ENCODE results near the gene CACNA1D.

CACNA1D gene

GRCh38 chr3:53768478-53769459, 274.4 kb downstream of the CACNA1D start:
- no peak for DNase-seq
- intact Hi-C loops (cut with DNase I), result no loop called here

- intact Hi-C loops (cut with DNase I), result no loop called here
- DNase-seq, result no peak
Observed at GRCh38 chr3:53772562-53772961, 278.2 kb downstream of the CACNA1D start.

GRCh38 chr3:53773021-53773436, 278.6 kb downstream of the CACNA1D start:
- intact Hi-C loops (cut with DNase I), result no loop called here
- no peak for DNase-seq

DNA sequence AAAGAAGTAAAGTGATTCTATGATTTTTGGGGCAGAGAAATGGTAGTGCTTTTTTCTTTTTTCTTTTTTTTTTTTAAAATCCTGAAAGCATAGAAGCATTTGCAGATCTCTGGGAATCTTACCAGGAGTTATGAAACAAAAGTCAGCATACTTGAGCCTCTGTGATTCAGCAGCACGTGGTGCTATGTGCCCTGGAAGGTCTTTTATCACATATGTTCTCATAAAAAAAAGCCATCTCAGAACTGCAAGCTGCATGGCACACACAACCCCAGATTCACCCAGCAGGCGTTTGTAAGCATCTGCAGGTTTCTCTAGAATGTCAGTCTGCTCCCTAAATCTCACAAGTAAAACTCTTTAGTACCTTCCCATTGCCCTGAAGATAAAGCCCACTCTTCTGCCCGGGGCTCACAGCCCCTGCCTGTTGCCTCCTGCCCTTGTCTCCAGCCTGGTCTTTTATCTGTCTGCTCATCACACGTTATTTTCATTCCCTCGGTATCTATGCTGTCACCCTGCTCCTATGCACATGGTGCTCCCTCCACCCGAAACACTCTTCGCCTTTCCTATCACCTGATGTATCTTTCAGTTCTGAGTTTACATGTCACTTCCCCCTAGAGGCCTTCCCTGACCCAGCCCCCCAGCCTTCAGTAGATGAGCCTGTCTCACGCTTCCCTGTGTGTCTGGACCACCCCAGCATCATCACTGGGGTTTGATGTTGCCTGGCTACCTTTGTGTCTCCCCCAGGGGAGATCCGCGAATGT, 279.4 kb downstream of the CACNA1D start:
- intact Hi-C loops (cut with DNase I), result no loop called here
- DNase-seq, result peak in 3 of 10 donors; percentile 24 to 41 (median 24)

DNA sequence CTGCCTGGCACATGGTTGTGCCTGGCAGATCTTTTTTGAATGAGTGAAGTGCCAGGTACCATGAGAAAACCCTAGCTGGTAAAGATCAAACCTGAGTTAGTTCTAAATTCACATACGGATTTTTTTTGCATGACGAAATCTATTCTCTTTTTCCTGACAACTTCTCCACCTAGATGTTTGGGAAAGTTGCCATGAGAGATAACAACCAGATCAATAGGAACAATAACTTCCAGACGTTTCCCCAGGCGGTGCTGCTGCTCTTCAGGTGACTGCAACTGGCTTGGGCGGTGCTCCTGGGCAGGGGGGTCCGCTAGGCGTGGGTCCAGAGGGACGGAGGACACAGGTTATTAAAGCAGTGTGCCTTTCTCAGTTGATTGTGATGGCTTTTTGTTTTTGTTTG, 280.0 kb downstream of the CACNA1D start:
- DNase-seq, result no peak
- intact Hi-C loops (cut with DNase I), result no loop called here

DNA sequence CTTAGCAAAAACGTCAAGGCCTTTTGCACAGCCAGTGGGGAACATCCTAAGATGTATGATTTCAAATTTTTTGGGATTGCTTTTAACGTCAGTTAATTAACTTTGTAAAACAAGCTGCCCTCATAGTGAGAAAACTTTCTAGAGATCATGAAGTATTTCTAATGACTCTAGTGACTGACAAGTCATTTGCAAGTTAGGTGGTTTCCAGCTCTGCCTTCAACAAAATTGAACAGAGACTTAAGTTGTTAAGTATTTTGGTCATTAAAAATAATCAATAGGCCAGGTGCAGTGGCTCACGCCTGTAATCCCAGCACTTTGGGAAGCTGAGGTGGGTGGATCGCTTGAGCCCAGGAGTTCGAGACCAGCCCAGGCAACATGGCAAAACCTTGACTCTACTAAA, 280.6 kb downstream of the CACNA1D start:
- no peak for DNase-seq
- intact Hi-C loops (cut with DNase I), result no loop called here

DNA sequence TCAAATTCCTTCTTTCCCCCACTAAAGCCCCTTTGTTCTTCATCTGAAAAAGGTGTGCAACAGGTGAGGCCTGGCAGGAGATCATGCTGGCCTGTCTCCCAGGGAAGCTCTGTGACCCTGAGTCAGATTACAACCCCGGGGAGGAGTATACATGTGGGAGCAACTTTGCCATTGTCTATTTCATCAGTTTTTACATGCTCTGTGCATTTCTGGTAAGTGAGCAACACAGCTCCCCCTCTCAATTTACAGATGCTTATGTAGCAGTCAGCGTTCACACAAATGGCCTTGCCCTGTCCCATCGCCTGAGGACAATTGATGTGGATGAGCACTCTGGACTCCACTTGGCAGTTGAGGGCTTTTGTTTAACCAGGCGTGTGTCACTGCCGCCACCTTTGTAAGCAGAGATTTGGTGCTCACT, 281.4 kb downstream of the CACNA1D start:
- intact Hi-C loops (cut with DNase I), result no loop called here

DNA sequence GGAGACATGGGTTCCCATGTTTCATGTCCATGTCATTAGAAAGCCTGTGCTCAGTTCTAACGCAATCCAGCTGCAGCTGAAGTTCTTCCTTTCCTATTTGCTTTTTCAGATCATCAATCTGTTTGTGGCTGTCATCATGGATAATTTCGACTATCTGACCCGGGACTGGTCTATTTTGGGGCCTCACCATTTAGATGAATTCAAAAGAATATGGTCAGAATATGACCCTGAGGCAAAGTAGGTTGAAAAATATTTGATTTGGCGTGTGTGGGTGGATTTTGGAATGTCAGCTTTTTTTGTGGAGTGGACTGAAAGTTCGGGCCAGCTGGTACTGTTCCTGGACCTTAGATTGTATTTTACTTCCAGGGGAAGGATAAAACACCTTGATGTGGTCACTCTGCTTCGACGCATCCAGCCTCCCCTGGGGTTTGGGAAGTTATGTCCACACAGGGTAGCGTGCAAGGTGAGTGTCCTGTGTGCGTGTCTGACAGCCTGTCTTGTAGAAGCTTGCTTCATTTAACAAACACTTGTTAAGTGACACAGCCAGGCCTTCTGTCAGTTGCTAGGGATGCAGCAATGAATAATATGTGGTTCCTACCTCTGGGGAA, 282.2 kb downstream of the CACNA1D start:
- no peak for DNase-seq
- intact Hi-C loops (cut with DNase I), result no loop called here

More for the DNA sequence above, 281.4 kb downstream of the CACNA1D start:
- no peak for DNase-seq

GRCh38 chr3:53777468-53777867, 283.1 kb downstream of the CACNA1D start:
- DNase-seq, result no peak
- intact Hi-C loops (cut with DNase I), result no loop called here

DNA sequence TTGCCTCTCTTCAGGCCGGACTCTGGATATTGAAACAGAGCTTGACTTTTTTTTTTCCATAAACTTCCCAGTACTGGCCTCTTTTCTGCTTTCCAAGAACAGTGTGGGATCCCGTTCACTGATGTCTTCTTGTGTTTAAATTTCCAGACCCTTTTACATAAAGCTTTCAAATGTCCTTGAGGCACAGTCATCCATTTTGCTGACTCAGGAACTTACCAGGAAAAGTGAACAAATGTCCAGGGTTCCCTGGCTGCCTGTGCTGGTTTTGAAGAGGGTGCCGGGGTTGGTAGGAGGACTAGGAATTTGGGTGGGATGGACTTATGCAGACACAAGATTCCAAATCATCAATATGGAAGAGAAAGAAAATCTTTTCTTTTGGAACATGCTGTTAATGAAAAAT, 283.7 kb downstream of the CACNA1D start:
- no peak for DNase-seq
- intact Hi-C loops (cut with DNase I), result no loop called here

DNA sequence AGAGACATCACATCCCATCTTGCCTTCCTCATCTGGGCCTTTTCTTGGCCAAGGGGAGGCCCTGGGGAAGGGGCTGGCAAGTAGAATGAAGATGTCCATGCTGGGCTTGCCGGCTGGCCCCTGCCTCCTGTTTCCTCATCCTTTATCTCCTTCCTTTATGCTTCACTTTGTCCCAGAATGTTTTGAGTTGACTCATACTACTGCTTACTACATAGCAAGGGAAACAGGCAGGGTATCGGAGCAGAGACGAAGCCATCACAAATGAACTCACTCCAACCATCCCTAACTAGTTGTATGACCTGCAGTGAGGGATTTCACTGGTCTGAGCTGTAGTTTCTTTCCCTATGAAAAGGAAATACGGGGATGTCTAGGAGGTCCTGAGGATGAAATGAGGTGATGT, 285.8 kb downstream of the CACNA1D start:
- peak in 1 of 10 donors; percentile 12 for DNase-seq
- intact Hi-C loops (cut with DNase I), result no loop called here

DNA sequence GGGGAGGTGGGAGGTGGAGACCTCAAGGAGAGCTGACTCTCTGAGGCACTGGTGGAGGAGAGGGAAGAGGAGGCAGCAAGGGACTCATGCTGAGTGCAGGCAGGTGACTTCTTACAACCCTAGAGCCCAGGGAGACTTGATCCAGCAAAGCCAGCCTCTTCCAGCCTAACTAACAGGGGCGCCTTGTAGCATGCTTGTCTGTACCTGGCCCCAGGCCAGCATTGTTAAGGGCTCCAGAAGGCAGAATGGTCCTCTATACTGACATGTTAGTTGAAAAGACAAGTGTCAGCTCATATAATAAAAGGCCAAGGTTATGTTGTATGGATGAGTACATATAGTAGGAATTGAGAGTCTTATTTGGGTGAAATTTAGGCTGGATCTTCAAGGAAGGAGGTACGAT, 286.4 kb downstream of the CACNA1D start:
- DNase-seq, result peak in 3 of 10 donors; percentile 30 to 77 (median 44)
- intact Hi-C loops (cut with DNase I), result no loop called here

DNA sequence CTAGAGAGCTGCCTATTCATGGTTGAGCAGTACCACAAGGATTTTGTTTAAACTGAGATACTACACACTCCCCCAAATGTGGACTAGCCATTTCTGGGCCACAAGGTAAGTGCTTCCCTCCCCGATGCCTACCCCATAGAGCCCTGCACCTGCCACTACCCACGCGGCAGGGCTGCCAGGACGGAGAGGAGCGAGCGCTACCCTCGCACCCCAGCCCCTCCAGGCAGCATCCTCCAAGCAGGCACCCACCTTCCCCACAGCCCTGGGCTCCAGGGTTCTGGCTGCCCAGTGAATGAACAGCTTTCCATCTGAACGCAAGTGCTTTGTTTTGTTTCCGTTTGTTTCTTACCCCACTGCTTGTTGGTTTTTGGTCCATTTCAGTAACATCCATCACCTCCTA, 292.6 kb downstream of the CACNA1D start:
- peak in 1 of 10 donors; percentile 51 for DNase-seq
- intact Hi-C loops (cut with DNase I), result no loop called here

- DNase-seq, result no peak
- intact Hi-C loops (cut with DNase I), result no loop called here
Observed at GRCh38 chr3:53788038-53788437, 293.6 kb downstream of the CACNA1D start.

- intact Hi-C loops (cut with DNase I), result no loop called here
- DNase-seq, result peak in 2 of 10 donors; percentile 55 to 63
Observed at GRCh38 chr3:53789459-53789858, 295.0 kb downstream of the CACNA1D start.

DNA sequence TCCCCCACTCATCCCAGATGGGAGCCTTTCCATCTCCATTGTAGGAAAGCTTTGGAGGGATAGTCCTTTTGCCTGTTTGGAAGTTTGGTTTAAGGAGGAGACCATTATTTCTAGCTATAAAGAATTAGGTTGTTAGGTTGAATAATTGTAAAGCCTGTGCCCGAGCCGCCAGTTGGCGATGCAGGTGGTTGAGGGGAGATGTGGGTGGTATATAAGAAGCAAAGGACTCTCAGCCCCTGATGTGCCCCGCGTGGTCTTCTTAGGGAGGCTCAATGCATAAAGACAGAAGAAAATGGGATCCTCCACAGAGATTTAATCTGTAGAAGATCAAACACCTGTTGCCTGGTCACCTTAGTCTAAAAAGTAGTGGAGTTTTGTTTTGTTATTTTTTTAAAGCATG, 296.1 kb downstream of the CACNA1D start:
- intact Hi-C loops (cut with DNase I), result no loop called here
- peak in 2 of 10 donors; percentile 2 to 62 for DNase-seq

DNA sequence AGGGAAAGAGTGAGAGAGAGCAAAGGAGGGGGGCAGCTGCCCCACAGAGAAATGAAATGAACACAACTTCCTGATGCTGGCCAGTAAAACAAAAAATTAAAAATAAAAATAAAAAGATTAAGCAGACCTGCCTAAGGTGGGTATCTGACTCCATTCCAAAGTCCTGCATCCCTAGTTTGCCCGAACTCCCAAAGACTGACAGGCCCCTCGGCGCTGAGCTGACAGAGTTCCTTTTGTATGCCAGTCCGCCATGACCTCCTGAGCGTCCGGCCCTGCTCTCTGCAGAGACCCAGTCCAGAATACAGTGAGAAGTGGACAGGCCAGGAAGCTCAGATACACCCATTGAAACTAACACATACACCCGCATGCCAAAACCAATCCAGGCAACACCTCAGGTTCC, 296.9 kb downstream of the CACNA1D start:
- no peak for DNase-seq
- intact Hi-C loops (cut with DNase I), result no loop called here

- intact Hi-C loops (cut with DNase I), result no loop called here
Observed at GRCh38 chr3:53792866-53793265, 298.5 kb downstream of the CACNA1D start.

GRCh38 chr3:53794597-53794996, 300.2 kb downstream of the CACNA1D start:
- DNase-seq, result peak in 1 of 10 donors; percentile 8
- intact Hi-C loops (cut with DNase I), result no loop called here

More at GRCh38 chr3:53792866-53793265, 298.5 kb downstream of the CACNA1D start:
- DNase-seq, result peak in 1 of 10 donors; percentile 21

DNA sequence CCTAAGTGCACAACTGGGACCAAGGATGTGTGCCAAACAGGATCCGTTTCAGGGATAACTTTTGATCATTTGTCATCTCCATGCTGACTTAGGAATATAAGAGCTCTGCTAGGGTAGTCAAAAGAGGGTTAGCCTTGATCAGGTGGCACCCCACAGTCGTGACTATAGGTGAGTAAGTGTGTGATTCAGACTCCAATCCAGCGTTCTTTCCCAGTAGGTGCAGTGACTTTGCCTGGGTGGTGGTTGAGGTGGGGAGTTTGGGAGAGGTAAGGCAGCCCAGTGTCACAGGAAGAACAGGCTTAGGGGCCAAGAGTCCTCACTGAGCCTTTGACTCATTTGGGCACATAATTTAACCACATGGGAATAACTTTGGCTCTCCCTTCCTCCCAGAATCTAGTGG, 300.8 kb downstream of the CACNA1D start:
- peak in 1 of 10 donors; percentile 9 for DNase-seq
- intact Hi-C loops (cut with DNase I), result no loop called here

Measured in posterior cingulate gyrus (tissue), 11 donors.